Activated CD4-positive, alpha-beta T cell treated with anti-CD3 and anti-CD28 coated beads, Interleukin-2, amount 10 ng/mL, durations not matched to agents 24 days and 14 days (primary cell): ENCODE measurements around the gene C1orf50. TPM values are rescaled to one million over a fixed set of nuclear protein-coding genes. Genes with fewer than 3 reads are reported as not detected.

Experiments
- DNase-seq: peaks from one replicate; pipeline ENCODE4 v3.0.0; 2022
- H3K27ac Mint-ChIP-seq: one replicate; pipeline ENCODE4 v1.8.0; 2022; ENCODE audit warnings: mild to moderate bottlenecking, mixed read lengths
- H3K27me3 Mint-ChIP-seq: one replicate; pipeline ENCODE4 v1.8.0; 2022; ENCODE audit warnings: mixed read lengths
- H3K36me3 Mint-ChIP-seq: one replicate; pipeline ENCODE4 v1.8.0; 2022; ENCODE audit warnings: low read depth, mild to moderate bottlenecking, mixed read lengths
- H3K4me1 Mint-ChIP-seq: one replicate; pipeline ENCODE4 v1.8.0; 2021; ENCODE audit warnings: mixed read lengths
- H3K4me3 Mint-ChIP-seq: one replicate; pipeline ENCODE4 v1.8.0; 2022; ENCODE audit warnings: mild to moderate bottlenecking, moderate library complexity, mixed read lengths
- H3K9me3 Mint-ChIP-seq: one replicate; pipeline ENCODE4 v1.8.0; 2021; ENCODE audit warnings: mixed read lengths
- intact Hi-C: fragments of 100-400 bp; cut with micrococcal nuclease; formaldehyde crosslinking; loops from one replicate; pipeline ENCODE4 v1.15.1; 2023
- total RNA-seq: library from RNA; stranded (reverse); gene quantifications from 2 replicates; pipeline ENCODE4 v1.2.3, GENCODE V29; 2022

C1orf50 gene
- total RNA-seq, 1 donor from 2014 or later: 6.2 TPM

GRCh38 chr1:42735477-42736105 is 31.5 kb upstream of the C1orf50 start:
- Mint-ChIP-seq H3K36me3 (no peaks in the 10 kb centered on the region), H3K27ac (no peak overlapping the region), H3K9me3 (no peaks in the 10 kb centered on the region), H3K4me1 (peaks cover 9% of the 10 kb centered on the region), H3K4me3 (no peak overlapping the region), H3K27me3 (no peaks in the 10 kb centered on the region)
- intact Hi-C loops: no loop called here
- no peak for DNase-seq

GRCh38 chr1:42736152-42736551 is 30.9 kb upstream of the C1orf50 start:
- no peak overlapping the region for H3K27ac Mint-ChIP-seq
- H3K36me3 Mint-ChIP-seq: no peaks in the 10 kb centered on the region
- peaks cover 7% of the 10 kb centered on the region for H3K4me1 Mint-ChIP-seq
- intact Hi-C loops: no loop called here
- no peak overlapping the region for H3K4me3 Mint-ChIP-seq
- no peaks in the 10 kb centered on the region for H3K9me3 Mint-ChIP-seq
- no peak for DNase-seq
- H3K27me3 Mint-ChIP-seq: no peaks in the 10 kb centered on the region

DNA sequence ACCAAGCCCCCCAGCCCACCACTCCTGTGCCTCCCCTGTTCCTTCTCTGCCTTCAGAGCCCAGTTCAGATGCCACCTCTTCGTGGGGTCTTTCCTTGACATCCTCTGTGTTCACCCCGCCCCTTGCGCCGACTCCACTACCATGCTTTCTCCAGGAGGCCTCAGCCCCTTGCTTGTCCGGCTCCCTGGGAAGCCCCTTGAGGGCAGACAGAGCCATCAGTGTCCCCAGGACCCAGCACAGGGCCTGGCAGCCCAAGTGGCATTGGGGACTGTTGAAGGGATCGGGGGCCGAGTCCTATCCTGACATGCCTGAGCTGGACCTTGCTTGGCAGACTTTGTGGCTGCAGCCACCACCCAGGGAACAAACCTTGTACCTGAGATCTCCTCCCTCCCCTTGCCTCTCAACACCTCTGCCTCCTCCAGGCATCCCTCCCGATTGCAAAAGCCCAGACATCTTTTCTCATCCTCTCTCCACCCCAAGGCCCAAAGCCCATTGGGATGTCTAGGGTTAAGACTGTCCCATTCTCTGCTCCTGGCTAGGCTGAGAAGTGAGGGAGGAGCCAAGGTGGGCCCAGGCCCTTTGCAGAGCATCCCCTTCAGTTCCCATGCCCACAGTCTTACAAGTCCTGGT is 30.4 kb upstream of the C1orf50 start:
- H3K9me3 Mint-ChIP-seq: no peaks in the 10 kb centered on the region
- H3K36me3 Mint-ChIP-seq: no peaks in the 10 kb centered on the region
- no peak overlapping the region for H3K27ac Mint-ChIP-seq
- DNase-seq: no peak
- H3K4me3 Mint-ChIP-seq: no peak overlapping the region
- H3K27me3 Mint-ChIP-seq: no peaks in the 10 kb centered on the region
- intact Hi-C loops: no loop called here
- peaks cover 7% of the 10 kb centered on the region for H3K4me1 Mint-ChIP-seq

DNA sequence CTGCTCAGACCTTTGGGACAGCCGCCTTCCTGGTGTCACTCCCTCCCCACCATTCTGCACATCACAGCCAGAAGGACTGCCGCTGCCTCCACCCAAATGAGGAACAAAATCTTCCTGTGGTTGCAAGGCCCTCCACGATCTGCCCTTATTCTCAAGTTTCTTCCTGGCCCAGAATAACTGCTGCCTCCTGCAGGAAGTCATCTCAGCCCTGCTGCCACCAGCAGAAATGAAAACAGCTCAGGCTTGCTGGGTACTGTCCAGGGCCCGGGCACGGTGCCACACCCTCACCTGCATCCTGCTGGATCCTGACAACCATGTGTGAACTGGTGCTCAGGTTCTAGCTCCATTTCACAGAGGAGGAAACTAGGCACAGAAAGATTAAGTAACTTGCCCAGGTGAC is 29.8 kb upstream of the C1orf50 start:
- Mint-ChIP-seq H3K27ac (no peak overlapping the region), H3K27me3 (no peaks in the 10 kb centered on the region), H3K36me3 (no peaks in the 10 kb centered on the region), H3K4me1 (peaks cover 7% of the 10 kb centered on the region), H3K9me3 (no peaks in the 10 kb centered on the region), H3K4me3 (no peak overlapping the region)
- DNase-seq: peak; percentile 72
- intact Hi-C loops: no loop called here

DNA sequence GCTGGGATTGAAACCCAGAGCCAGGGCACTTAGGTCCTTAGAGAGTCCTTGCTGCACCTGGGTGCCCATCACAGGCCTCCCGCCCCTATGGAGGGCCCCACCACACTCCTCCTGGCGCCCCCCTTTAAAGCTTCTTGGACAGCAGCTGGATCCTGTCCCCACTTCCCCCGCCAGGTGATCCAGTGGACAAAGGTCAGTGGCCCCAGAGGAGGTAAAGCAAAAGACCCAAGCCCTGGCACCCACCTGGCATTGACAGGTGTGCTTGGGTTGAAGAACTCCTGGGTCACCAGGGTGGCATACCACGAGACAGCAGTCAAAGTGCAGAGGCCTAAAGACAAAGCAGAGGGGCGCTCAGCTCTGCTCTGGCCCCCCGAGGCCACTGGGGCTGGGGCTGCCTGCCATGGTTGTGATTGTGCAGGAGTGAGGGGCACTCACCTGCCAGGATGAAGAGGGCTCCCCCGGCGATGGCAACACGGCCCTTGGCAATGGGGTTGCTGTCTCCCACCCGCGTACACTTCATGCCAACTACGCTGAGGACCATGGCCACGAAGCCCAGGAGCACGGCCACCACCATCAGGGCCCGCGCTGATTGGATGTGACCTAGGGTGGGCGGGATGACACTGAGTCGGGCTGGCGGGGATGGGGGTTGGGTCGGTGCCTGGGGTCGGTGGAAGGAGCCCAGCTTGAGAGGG is 28.9 kb upstream of the C1orf50 start:
- intact Hi-C loops: no loop called here
- Mint-ChIP-seq H3K4me3 (no peak overlapping the region), H3K27me3 (no peaks in the 10 kb centered on the region), H3K4me1 (peaks cover 7% of the 10 kb centered on the region), H3K36me3 (no peaks in the 10 kb centered on the region), H3K27ac (no peak overlapping the region), H3K9me3 (no peaks in the 10 kb centered on the region)
- no peak for DNase-seq

GRCh38 chr1:42738678-42739226 is 28.3 kb upstream of the C1orf50 start:
- no peak for DNase-seq
- H3K27me3 Mint-ChIP-seq: no peaks in the 10 kb centered on the region
- intact Hi-C loops: no loop called here

GRCh38 chr1:42739753-42740700 is 27.0 kb upstream of the C1orf50 start, which contains the start of gene CLDN19:
TSS of gene CLDN19 (minus strand) at chr1:42740236. CDS start at chr1:42740063, 173 bp downstream.
- no peak within 1 kb of the TSS for H3K27ac Mint-ChIP-seq
- no peaks in the 10 kb centered on the region for H3K36me3 Mint-ChIP-seq
- no peak within 1 kb of the TSS for H3K4me3 Mint-ChIP-seq
- H3K9me3 Mint-ChIP-seq: no peaks in the 10 kb centered on the region
- peaks cover 7% of the 10 kb centered on the region for H3K4me1 Mint-ChIP-seq
- H3K27me3 Mint-ChIP-seq: no peaks in the 10 kb centered on the region
- intact Hi-C loops: no loop called here
- DNase-seq: no peak

More at GRCh38 chr1:42738678-42739226, 28.3 kb upstream of the C1orf50 start:
- Mint-ChIP-seq H3K36me3 (no peaks in the 10 kb centered on the region), H3K27ac (no peak overlapping the region), H3K9me3 (no peaks in the 10 kb centered on the region), H3K4me3 (no peak overlapping the region), H3K4me1 (peaks cover 7% of the 10 kb centered on the region)

DNA sequence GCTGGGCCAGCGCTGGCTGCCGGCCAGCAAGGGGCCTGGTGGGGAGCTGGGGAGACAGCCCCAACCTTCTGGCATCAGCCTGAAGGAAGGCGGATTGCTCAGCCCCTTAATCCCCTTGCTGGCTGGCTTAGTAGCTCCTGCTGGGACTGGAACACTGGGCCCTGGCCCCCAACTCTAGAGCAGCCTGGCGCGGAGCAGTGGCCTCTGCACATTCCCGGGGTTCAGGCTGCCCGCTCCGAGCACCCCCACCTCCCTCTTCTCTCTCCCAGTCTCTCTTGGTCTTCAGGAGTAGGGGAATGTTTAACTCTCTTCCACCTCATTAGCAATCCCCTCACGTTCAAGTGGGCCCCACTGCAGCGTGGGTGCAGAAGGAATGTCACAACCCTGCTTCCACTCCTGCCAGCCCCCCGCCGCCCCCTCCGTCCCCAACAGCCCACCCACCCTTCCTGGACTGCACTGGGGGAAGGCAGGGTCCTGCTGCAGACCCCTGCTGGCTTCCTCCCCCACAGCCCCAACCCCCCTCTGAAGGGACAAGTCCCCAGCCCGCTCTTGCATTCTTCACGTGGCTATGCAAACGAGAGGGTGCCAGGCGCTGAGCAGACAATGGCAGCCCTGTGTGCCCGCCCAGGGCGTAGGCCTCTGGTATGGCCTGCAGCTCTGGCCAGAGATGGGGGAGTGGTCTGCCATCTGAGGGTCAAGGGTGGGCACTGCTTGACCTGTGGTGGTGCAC is 26.0 kb upstream of the C1orf50 start:
- Mint-ChIP-seq H3K27ac (no peak overlapping the region), H3K27me3 (no peaks in the 10 kb centered on the region), H3K9me3 (no peaks in the 10 kb centered on the region), H3K36me3 (peaks cover 4% of the 10 kb centered on the region), H3K4me3 (no peak overlapping the region), H3K4me1 (peaks cover 7% of the 10 kb centered on the region)
- intact Hi-C loops: no loop called here
- no peak for DNase-seq

- Mint-ChIP-seq H3K36me3 (peaks cover 6% of the 10 kb centered on the region), H3K4me1 (peaks cover 7% of the 10 kb centered on the region), H3K4me3 (no peak overlapping the region), H3K27me3 (no peaks in the 10 kb centered on the region), H3K9me3 (no peaks in the 10 kb centered on the region), H3K27ac (no peak overlapping the region)
- no peak for DNase-seq
- intact Hi-C loops: no loop called here
These were observed 25.3 kb upstream of the C1orf50 start for GRCh38 chr1:42741706-42742105.

- H3K27ac Mint-ChIP-seq: no peak overlapping the region
- no peaks in the 10 kb centered on the region for H3K27me3 Mint-ChIP-seq
- H3K9me3 Mint-ChIP-seq: no peaks in the 10 kb centered on the region
- no peak overlapping the region for H3K4me3 Mint-ChIP-seq
- DNase-seq: no peak
- H3K4me1 Mint-ChIP-seq: peaks cover 2% of the 10 kb centered on the region
- intact Hi-C loops: no loop called here
- H3K36me3 Mint-ChIP-seq: peaks cover 10% of the 10 kb centered on the region
These were observed 24.9 kb upstream of the C1orf50 start for GRCh38 chr1:42742141-42742540.

DNA sequence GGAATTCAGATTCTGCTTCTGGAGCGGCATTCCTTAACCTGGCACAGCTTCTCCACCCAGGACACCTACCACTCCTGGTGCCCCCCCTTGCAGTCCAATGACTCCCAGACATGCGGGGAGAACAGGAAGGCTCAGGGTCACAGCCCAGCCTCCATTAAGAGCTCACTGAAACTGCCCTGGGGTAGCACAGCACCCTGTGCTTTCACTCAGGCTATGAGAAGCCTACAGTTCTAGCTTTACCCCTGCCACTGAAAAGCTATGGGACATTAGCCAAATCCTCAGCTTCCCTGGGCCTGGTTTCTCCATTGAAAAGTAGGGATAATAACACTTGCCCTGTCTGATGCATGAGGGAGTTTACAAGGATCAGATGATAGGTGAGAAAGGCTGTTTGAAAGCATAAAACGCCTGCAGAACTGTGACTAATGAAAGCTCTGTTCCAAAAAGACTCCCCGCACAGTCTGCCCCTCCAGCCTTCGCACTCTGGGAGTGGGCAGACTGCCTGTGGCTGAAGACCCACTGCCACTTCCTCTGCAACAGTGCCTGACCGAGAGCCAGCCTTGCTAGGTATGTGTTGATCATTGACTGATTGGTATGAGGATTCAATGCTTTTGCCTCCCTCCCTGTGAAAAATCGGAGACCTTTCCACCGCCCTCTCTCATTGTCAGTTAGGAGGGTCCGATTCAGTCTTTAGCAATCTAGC is 24.3 kb upstream of the C1orf50 start:
- no peaks in the 10 kb centered on the region for H3K4me1 Mint-ChIP-seq
- DNase-seq: no peak

GRCh38 chr1:42743317-42744147 is 23.5 kb upstream of the C1orf50 start:
- H3K4me3 Mint-ChIP-seq: no peak overlapping the region
- intact Hi-C loops: no loop called here

More for the DNA sequence above, 24.3 kb upstream of the C1orf50 start:
- no peak overlapping the region for H3K27ac Mint-ChIP-seq
- H3K4me3 Mint-ChIP-seq: no peak overlapping the region
- peaks cover 11% of the 10 kb centered on the region for H3K36me3 Mint-ChIP-seq
- H3K27me3 Mint-ChIP-seq: no peaks in the 10 kb centered on the region
- intact Hi-C loops: no loop called here
- no peaks in the 10 kb centered on the region for H3K9me3 Mint-ChIP-seq

More at GRCh38 chr1:42743317-42744147, 23.5 kb upstream of the C1orf50 start:
- Mint-ChIP-seq H3K4me1 (no peaks in the 10 kb centered on the region), H3K27ac (no peak overlapping the region), H3K9me3 (no peaks in the 10 kb centered on the region), H3K27me3 (no peaks in the 10 kb centered on the region), H3K36me3 (peaks cover 19% of the 10 kb centered on the region)
- no peak for DNase-seq
